Subcutaneous adipose tissue (tissue), 4 donors: Measurements from ENCODE around the gene OR52W1. TPM values are rescaled to one million over a fixed set of nuclear protein-coding genes. Genes with fewer than 3 reads are reported as not detected.

ENCODE experiments used
- CTCF ChIP-seq: fragments of 450-650 bp; IDR thresholded peaks from one replicate; pipeline ENCODE4 v1.5.1; 2016; ENCODE audit warnings: low read depth, mild to moderate bottlenecking, control low read depth, antibody characterized with exemption, moderate library complexity
- total RNA-seq, 4 donors: library from RNA; depleted of rRNA; stranded (reverse); fragments of >200 nt; gene quantifications; one replicate each; pipeline ENCODE4 v1.1.0, GENCODE V29; 2016

The OR52W1 gene
- total RNA-seq, 4 donors from 2014 or later, result not detected

GRCh38 chr11:6232899-6233298 lies 33.9 kb downstream of the OR52W1 start:
- TF ChIP-seq CTCF, result no peak

GRCh38 chr11:6233984-6234386 lies 35.0 kb downstream of the OR52W1 start:
- no peak for TF ChIP-seq CTCF

- TF ChIP-seq CTCF, result no peak
Measured at GRCh38 chr11:6234387-6235107, 35.5 kb downstream of the OR52W1 start, which contains the start of gene FHIP1B. Gene FHIP1B (minus strand): TSS chr11:6234636. CDS start chr11:6224516, 10,120 bp downstream.

GRCh38 chr11:6237266-6237665 lies 38.2 kb downstream of the OR52W1 start:
- no peak for TF ChIP-seq CTCF

- TF ChIP-seq CTCF, result no peak
Measured at GRCh38 chr11:6237761-6238302, 38.8 kb downstream of the OR52W1 start.

- TF ChIP-seq CTCF, result no peak
Measured at GRCh38 chr11:6238902-6239301, 39.9 kb downstream of the OR52W1 start, which contains the start of gene CNGA4. Gene CNGA4 (plus strand): TSS chr11:6239089. CDS start chr11:6239207, 118 bp downstream.

GRCh38 chr11:6240139-6240538 lies 41.1 kb downstream of the OR52W1 start:
- TF ChIP-seq CTCF, result no peak
